Measurements from ENCODE around the gene PTPN18.

PTPN18 gene

DNA sequence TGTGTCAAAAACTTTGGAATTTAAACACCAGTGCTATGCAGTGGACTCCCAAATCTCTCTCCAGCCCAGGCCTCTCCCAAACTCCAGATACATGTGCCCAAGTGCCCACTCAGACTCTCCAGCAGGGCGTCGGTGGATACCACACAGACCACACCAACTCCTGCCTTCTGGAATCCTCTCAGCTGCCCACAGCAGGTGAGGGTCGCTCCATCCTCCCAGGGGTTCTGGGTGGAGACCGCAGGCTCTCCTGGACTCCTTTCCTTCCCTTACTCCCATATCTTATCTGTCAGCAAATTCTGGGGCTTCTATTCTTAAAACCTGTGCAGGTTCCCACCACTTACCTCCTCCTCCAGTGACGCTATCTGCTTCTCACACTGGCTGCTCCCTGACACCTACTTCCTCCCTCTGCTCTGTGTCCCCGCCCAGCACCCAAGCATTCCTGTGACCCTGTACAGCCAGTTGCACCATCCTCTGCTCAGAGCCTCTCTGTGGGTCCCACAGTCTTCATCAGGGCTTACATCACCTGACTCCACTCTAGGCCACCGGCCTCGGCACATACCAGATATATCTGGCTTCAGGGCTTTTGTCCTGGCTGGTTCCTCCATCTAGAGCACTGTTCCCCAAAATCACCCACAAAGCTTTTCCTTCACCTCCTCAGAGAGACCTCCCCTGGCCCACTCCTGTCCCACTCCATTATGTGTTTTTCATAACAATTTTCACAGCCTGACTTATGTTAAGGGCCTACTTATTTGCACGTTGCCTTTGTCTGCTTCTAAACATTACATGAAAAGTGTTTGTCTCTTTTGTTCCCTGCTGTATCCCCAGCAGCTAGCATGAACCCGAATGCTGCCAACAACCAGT is 15.7 kb upstream of the PTPN18 start:
- DNase-seq (ENCODE audit: low spot score): no peak

GRCh38 chr2:130341562-130342019 is 14.3 kb upstream of the PTPN18 start:
- no peak for DNase-seq (ENCODE audit: low spot score)

- DNase-seq (ENCODE audit: low spot score): peak; percentile 92
Observed at GRCh38 chr2:130342020-130342532, 13.8 kb upstream of the PTPN18 start.

DNA sequence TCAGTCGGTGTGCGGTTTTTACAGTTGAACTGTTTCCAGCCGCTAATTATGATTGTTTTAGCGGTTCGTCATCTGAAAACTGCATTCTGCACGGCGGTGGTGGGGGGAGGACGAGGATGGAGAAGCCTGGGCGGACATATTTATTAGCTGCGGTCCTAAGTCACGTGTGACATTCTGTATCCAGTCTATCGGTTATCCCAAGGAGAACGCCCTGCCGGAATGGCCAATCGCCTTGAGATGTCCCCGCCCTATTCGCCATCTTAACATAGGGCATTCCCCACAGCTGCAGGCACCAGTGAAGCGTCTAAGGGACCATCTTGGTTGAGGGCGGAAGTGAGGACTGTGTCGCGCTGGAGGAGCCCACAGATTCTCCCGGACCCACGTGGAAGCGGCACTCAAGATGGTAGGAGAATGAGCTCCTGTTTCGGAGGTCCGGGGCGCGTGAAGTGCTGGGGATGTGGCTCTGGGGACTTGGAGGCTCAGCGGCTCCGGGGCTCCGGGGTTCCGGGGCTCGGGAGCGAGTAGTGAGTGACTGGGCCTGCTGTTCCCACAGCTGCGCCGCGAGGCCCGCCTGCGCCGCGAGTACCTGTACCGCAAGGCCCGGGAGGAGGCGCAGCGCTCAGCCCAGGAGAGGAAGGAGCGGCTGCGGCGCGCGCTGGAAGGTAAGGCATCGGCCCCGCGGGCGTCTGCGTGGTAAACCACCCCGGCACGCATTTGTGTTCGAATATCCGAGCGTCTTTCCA is 13.2 kb upstream of the PTPN18 start, which contains the start of gene IMP4:
TSS of gene IMP4 (plus strand) at position 365 of the 743 bp plus-strand sequence. CDS start at position 401, 36 bp downstream.
- peak; percentile 95 for DNase-seq (ENCODE audit: low spot score)

GRCh38 chr2:130344578-130344977 is 11.3 kb upstream of the PTPN18 start:
- no peak for DNase-seq (ENCODE audit: low spot score)

DNA sequence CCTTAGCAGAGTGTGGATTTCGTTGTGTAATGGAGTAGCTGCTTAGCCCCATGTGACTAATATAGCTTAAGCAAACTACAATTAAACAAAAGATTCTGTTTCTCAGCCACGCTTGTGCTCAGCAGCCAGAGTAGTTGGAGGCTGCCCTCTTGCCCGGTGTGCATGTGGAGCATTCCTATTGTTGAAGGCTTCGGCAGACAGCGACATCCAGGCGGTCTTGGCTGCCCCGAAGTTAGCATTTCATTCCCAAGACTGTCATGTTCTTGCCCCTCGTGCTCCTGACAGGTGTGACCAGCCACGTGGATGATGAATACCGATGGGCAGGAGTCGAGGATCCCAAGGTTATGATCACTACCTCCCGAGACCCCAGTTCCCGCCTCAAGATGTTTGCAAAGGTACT is 10.8 kb upstream of the PTPN18 start:
- DNase-seq (ENCODE audit: low spot score): no peak

- no peak for DNase-seq (ENCODE audit: low spot score)
Observed at GRCh38 chr2:130345611-130346010, 10.2 kb upstream of the PTPN18 start.

DNA sequence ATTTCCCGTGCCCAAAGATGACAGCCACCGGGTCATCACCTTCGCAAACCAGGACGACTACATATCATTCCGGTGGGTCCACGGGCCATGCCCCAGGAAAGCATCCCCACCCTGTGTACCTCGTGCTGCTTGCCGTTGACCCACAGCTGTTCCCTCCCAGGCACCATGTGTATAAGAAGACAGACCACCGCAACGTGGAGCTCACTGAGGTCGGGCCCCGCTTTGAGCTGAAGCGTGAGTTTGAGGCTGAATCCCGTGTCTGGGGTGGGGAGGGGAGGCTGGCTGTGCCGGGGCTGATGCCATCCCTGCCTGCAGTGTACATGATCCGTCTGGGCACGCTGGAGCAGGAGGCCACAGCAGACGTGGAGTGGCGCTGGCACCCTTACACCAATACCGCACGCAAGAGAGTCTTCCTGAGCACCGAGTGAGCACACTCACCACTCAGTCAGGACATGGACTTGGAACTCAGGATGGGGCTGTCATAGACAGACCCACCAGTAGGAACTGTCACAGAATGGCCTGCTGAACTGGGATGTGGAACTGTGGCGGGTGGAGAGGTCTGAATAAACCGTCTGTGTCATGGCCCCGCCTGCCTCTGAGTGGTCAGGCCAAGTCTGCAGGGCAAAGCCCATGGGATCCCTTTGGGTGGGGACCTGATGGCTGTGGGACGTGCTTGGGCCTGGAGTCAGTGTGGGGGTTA is 9.7 kb upstream of the PTPN18 start:
- no peak for DNase-seq (ENCODE audit: low spot score)

DNA sequence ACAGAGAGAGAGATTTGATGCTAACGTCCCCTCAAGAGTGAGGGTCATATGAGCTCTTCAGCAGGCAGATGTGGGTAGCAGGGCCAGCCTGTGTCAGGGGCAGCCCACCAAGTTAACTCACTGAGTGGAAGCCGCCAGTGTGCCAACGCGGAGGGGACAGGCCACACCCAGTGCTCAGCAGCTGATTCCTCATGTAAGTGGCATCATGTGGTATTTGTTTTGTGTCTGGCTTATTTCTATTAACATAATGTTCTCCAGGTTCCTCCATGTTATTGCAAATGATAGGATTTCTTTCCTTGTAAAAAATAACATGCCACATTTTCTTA is 9.2 kb upstream of the PTPN18 start:
- DNase-seq (ENCODE audit: low spot score): no peak

DNA sequence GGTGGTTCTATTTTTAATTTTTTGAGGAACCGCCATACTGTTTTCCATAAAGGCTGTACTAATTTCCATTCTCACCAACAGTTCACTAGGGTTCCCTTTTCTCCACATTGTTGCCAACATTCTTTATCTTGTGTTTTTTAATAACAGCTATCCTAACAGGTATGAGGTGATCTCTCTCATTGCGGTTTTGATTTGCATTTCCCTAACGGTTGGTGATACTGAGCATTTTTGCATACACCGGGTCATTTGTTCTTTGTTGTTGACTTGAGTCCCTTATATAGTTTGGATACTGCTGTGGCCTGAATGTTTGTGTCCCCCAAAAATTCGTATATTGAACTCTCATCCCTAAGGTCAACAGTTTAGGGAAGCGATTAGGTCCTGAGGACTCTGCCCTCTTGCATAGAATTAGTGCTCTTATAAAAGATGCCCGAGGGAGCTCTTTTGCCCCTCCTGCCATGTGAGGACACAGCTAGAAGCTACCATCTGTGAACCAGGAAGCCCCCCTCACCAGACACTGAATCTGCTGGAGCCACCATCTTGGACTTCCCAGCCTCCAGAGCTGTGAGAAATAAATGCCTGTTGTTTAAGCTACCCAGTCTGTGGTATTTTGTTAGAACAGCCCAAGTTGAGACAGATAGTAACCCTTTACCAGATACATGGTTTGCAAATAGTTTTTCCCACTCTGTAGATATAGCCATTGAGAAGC is 8.5 kb upstream of the PTPN18 start:
- DNase-seq (ENCODE audit: low spot score): no peak

DNA sequence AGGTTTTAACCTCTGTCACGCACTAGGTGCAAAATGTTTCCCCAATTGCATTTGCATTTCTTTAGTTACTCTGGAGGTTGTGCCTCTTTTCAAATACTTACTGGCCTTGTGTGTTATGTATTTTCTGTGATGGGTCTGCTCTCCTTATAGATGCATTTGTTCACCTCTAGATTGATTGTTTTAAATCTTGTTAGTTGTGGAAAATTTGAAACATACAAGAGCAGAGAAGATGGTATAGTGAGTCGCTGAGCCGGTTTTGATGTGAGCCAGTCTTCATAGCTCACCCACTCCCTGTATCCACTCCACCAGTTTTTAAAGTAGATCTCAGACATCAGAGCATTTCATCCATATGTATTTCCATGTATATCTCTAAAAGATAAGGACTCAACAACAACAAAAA is 6.7 kb upstream of the PTPN18 start:
- no peak for DNase-seq (ENCODE audit: low spot score)

GRCh38 chr2:130351711-130352110 is 4.1 kb upstream of the PTPN18 start:
- DNase-seq (ENCODE audit: low spot score): no peak

DNA sequence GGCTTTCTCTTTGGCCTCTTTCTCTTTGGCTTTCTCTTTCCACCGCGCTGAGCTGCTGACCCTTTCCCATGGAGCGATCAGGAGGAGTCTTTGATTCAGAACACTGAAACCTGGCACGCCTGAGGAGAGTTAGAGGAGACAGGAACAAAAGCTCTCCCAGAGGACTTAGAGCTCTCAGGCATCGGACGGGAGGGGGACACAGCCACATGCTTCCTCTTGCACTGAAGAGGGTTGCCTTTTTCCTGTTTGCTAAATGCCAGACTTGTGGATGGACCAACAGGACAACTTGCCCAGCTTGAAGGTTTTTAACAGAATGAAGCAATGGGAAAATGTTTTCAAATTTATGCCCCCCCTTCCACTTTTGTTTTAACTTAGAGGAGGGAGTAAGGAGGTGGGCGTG is 3.6 kb upstream of the PTPN18 start:
- no peak for DNase-seq (ENCODE audit: low spot score)

DNA sequence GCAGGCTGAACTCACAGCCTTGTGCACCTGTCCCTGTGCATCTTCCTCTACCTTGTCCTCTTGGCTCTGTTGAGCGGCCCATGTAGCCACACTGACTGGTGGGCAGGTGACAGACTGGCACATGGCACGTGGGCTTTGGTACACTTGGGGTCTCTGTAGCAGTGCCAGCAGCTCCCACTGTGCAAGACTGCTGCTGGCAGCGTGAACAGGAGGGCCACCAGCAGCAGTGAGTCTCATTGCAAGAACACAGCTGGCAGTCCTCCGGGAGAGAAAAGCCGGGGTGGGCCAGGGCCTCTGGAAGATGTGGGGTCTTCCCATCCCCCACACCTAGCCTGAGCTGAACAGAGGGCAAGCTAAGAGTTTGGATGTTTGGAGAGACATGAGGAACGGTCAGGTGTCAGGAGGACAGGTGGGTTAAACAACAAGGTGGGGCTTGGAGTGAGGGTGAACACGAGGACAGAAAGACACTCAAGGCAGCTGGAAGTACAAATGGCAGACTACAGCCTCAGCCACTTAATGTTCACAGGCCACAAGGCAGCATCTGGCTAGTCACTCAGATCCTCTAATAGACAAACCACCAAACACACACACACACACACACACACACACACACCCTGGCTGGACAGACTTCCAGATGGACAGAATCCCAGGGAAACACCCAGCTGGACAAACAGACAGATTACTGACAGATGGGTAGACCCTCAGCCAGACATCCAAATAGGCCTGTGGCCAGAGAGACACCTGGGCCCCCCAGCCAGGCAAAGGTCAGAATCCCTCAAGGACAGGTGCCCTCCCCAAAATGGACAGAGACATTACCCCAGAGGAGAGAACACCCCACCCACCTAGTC is 2.3 kb upstream of the PTPN18 start:
- peak; percentile 37 for DNase-seq (ENCODE audit: low spot score)

DNA sequence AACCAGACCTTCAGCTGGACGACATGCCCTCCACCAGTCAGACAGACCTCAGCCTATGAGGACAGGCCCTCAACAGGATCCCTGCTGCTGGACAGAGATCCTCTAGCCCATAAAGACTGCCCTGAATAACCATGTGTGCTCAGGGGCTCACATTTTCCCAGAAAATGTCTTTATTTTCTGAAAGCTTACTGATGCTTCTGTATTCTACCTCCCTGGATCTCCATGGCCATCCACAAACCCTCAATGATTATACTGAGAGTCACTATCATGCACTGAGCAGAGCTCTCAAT is 1.8 kb upstream of the PTPN18 start:
- no peak for DNase-seq (ENCODE audit: low spot score)

DNA sequence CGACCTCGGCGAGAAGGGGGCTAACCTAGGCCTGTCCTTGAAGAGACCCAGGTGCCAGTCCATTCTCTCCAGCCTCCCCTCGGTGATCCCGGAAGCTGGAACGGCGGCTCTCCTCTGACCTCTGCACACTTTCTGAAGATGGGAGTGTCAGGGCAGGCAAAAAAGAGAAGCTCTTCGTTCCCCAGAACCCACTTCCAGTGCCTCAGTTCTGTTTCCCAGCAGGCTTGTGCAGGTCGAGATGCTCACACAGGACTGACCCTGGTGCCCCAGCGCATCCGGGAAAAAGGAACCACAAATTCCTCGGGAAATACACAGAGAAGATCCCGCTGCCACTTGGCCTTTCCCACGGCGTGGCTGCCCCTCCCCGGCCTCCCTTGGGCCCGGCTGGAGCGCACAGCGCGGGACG is 681 bp upstream of the PTPN18 start:
- DNase-seq (ENCODE audit: low spot score): no peak

DNA sequence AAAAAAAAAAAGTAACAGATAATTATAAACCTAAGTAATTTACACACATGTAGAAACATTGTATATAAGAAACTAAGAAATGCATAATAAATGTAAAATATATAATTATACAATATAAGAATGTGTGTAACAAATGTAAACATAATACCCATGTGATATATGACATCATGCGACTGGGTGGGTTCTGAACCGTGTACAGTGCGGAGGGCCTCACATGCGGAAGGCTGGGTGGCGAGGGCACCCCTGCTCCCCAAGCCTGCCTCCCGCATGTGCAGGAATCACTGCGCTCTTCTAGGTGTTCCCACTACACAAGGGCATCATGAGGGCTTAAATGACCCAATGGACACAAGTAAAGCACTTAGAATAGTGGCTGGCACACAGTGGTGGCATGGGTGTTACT is 2.0 kb downstream of the PTPN18 start:
- no peak for DNase-seq (ENCODE audit: low spot score)

DNA sequence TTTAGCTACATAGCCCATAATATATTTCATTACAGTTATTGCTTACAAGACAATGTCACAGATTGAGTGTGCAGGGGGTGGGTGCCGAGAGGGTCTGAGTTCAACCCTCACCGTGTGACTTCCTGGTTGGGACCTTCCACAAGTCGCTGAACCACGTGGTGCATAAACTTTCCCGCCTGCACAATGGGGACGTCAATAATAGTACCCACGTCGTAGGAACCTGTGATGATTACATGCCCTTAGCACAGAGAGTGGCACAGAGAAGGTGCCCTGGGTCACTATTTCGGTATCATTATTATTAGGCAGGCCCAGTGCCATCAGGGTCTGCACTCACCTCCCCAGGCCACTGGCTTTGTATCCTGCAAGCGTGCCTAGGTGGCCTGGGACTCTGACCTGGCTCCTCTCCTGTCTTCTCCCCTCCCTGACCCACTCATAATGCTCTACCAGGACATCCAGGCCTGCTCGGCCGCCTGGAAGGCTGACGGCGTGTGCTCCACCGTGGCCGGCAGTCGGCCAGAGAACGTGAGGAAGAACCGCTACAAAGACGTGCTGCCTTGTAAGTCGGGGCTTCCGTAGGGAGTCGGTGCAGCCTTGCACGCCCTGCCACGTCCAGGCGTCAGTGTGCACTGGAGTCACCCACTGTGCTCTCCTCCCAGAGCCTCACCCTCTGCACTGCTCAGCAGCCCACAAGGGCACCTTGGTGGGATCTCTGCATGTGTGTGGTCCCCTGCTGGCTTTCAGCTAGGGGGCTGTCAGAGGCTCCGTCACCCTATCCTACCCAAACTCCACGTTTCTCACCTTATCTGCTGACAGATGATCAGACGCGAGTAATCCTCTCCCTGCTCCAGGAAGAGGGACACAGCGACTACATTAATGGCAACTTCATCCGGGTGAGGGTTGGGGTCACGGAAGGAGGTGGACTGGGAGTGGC is 2.8 kb downstream of the PTPN18 start:
- no peak for DNase-seq (ENCODE audit: low spot score)

DNA sequence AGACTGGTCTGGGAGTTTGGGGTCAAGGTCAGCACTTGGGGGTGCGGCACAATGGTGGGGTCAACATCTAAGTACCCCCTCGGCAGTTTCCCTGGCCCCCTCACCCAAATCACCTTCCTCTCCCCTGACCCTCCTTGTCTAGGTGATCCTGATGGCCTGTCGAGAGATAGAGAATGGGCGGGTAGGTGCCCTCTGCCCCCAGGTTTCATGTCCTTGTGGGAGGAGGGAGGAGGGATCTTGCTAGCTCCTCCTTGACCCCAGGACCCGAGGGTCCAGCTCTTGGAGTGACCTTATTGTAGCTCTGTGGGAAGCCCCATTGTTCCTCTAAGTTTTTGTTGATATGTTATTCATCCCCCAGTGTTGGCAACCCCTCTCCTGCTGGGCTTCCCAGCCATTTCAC is 3.6 kb downstream of the PTPN18 start:
- no peak for DNase-seq (ENCODE audit: low spot score)

GRCh38 chr2:130363479-130363878 is 7.6 kb downstream of the PTPN18 start:
- no peak for DNase-seq (ENCODE audit: low spot score)

All from ecto neural progenitor cell (in vitro differentiated cells).